Loucy (cell line): ENCODE measurements around the gene ASPG.

ENCODE experiments used
- H2AFZ ChIP-seq: fragments of 200-600 bp; sonication (generic); 2 replicates; pipeline ENCODE4 v1.6.0; 2016; ENCODE audit warnings: antibody characterized with exemption, mild to moderate bottlenecking, low read length, moderate library complexity
- H3F3A ChIP-seq: fragments of 200-600 bp; 2 replicates; pipeline ENCODE4 v1.6.0; 2016; ENCODE audit warnings: antibody characterized with exemption, low read depth, mild to moderate bottlenecking
- H3K27me3 ChIP-seq: fragments of 200-600 bp; sonication (generic); 2 replicates; pipeline ENCODE4 v1.6.1; 2014; ENCODE audit warnings: low read length, mild to moderate bottlenecking; ENCODE audit not compliant: insufficient read depth, poor library complexity, severe bottlenecking
- H3K36me3 ChIP-seq: fragments of 200-600 bp; sonication (generic); 2 replicates; pipeline ENCODE4 v1.6.1; 2016; ENCODE audit warnings: low read length; ENCODE audit not compliant: insufficient read depth
- H3K4me1 ChIP-seq: fragments of 200-600 bp; sonication (generic); 2 replicates; pipeline ENCODE4 v1.5.1; 2014; ENCODE audit warnings: low read length, mild to moderate bottlenecking; ENCODE audit not compliant: insufficient read depth, poor library complexity, severe bottlenecking
- H3K4me2 ChIP-seq: fragments of 200-600 bp; sonication (generic); 2 replicates; pipeline ENCODE4 v1.6.0; 2014; ENCODE audit warnings: antibody characterized with exemption, low read length, low read depth, mild to moderate bottlenecking; ENCODE audit not compliant: poor library complexity, severe bottlenecking
- H3K4me3 ChIP-seq: fragments of 200-600 bp; sonication (generic); 2 replicates; pipeline ENCODE4 v1.5.1; 2014; ENCODE audit warnings: low read length, mild to moderate bottlenecking, mixed read lengths; ENCODE audit not compliant: poor library complexity, severe bottlenecking
- H3K79me2 ChIP-seq: fragments of 200-600 bp; sonication (generic); 2 replicates; pipeline ENCODE4 v1.6.1; 2014; ENCODE audit warnings: low read length; ENCODE audit not compliant: insufficient read depth
- H3K9ac ChIP-seq: fragments of 200-600 bp; sonication (generic); 2 replicates; pipeline ENCODE4 v1.6.0; 2014; ENCODE audit warnings: mild to moderate bottlenecking, low read depth, low read length, moderate library complexity; ENCODE audit not compliant: poor library complexity, severe bottlenecking
- H3K9me2 ChIP-seq: fragments of 200-600 bp; sonication (generic); replicated peaks from 2 replicates; pipeline ENCODE4 v1.6.1; 2016; ENCODE audit warnings: low read depth, low read length, mixed read lengths
- H3K9me3 ChIP-seq: fragments of 200-600 bp; sonication (generic); 2 replicates; pipeline ENCODE4 v1.6.1; 2014; ENCODE audit warnings: mild to moderate bottlenecking, antibody characterized with exemption, low read length, low read depth; ENCODE audit not compliant: insufficient read depth
- H4K20me1 ChIP-seq: fragments of 200-600 bp; sonication (generic); 2 replicates; pipeline ENCODE4 v1.6.0; 2014; ENCODE audit warnings: antibody characterized with exemption, low read length, mild to moderate bottlenecking; ENCODE audit not compliant: insufficient read depth, poor library complexity, severe bottlenecking
- EZH2phosphoT487 ChIP-seq: fragments of 200-600 bp; IDR thresholded peaks from 2 replicates; pipeline ENCODE4 v1.6.1; 2018; ENCODE audit warnings: antibody characterized with exemption, mild to moderate bottlenecking, moderate library complexity, borderline replicate concordance
- TF ChIP-seq, protein P1 (sequence below): fragments of 200-600 bp; sonication (generic); conservative IDR thresholded peaks from 2 replicates; pipeline ENCODE4 v1.5.1; 2014; ENCODE audit warnings: mild to moderate bottlenecking, antibody characterized with exemption, low read length

Gene ASPG

DNA sequence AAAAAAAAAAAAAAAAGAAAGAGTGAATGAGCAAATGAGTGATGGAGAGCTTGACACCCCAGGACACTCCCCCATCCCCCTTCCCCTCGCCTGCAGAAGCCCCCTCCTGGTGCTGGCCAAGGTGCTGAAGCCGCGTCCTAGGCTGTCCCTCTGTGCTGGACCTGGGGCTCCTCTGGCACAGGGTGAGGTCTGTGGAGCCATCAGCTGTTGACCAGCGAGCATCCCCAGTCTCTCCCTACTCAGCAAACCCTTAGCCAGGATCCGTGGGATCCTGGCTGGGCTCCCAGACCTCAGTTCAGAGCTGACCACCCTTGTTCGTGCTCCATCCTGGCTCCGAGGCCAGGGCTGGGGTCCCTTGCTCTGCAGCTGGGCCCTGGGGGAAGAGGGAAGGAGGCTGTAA lies 47.5 kb downstream of the ASPG start:
- Histone ChIP-seq H3K4me3 (no peak overlapping the region), H3K9ac (no peak overlapping the region), H4K20me1 (no peaks in the 10 kb centered on the region), H3K36me3 (no peaks in the 10 kb centered on the region), H3F3A (no peaks in the 10 kb centered on the region), H3K79me2 (no peaks in the 10 kb centered on the region), H3K27me3 (no peaks in the 10 kb centered on the region), H2AFZ (no peak overlapping the region), H3K9me3 (no peaks in the 10 kb centered on the region), H3K4me1 (no peaks in the 10 kb centered on the region), H3K9me2 (no peaks in the 10 kb centered on the region), H3K4me2 (no peak overlapping the region)
- TF ChIP-seq, protein P1, sequence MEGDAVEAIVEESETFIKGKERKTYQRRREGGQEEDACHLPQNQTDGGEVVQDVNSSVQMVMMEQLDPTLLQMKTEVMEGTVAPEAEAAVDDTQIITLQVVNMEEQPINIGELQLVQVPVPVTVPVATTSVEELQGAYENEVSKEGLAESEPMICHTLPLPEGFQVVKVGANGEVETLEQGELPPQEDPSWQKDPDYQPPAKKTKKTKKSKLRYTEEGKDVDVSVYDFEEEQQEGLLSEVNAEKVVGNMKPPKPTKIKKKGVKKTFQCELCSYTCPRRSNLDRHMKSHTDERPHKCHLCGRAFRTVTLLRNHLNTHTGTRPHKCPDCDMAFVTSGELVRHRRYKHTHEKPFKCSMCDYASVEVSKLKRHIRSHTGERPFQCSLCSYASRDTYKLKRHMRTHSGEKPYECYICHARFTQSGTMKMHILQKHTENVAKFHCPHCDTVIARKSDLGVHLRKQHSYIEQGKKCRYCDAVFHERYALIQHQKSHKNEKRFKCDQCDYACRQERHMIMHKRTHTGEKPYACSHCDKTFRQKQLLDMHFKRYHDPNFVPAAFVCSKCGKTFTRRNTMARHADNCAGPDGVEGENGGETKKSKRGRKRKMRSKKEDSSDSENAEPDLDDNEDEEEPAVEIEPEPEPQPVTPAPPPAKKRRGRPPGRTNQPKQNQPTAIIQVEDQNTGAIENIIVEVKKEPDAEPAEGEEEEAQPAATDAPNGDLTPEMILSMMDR, result no peak
- no peak for TF ChIP-seq EZH2phosphoT487

DNA sequence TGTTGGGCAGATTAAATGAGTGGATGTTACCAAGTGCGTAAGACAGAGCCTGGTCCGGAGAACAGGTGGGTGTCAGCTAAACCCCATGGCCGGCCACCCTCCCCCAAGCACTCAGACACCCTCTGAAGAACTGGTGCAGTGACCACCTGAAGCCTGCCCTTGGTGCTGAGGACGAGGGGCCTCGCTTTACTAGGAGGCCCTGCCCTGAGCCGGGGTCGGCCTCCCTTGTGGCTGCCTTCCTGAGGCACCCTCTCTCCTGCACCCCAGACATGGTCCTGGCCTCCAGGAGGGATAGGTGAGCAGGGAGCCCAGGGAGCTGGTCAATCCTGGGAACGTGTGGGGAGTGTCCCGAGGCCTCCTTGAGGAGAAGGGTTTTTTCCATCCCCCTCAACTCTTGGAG lies 48.0 kb downstream of the ASPG start:
- no peaks in the 10 kb centered on the region for H3K27me3 ChIP-seq
- H3K4me3 ChIP-seq, result no peak overlapping the region
- H4K20me1 ChIP-seq, result no peaks in the 10 kb centered on the region
- TF ChIP-seq, protein P1, result no peak
- TF ChIP-seq EZH2phosphoT487, result no peak
- no peak overlapping the region for H3K4me2 ChIP-seq
- H3K4me1 ChIP-seq, result no peaks in the 10 kb centered on the region
- H3K36me3 ChIP-seq, result no peaks in the 10 kb centered on the region
- H2AFZ ChIP-seq, result no peak overlapping the region
- no peak overlapping the region for H3K9ac ChIP-seq
- H3K79me2 ChIP-seq, result no peaks in the 10 kb centered on the region
- no peaks in the 10 kb centered on the region for H3K9me3 ChIP-seq
- no peaks in the 10 kb centered on the region for H3F3A ChIP-seq
- H3K9me2 ChIP-seq, result no peaks in the 10 kb centered on the region

DNA sequence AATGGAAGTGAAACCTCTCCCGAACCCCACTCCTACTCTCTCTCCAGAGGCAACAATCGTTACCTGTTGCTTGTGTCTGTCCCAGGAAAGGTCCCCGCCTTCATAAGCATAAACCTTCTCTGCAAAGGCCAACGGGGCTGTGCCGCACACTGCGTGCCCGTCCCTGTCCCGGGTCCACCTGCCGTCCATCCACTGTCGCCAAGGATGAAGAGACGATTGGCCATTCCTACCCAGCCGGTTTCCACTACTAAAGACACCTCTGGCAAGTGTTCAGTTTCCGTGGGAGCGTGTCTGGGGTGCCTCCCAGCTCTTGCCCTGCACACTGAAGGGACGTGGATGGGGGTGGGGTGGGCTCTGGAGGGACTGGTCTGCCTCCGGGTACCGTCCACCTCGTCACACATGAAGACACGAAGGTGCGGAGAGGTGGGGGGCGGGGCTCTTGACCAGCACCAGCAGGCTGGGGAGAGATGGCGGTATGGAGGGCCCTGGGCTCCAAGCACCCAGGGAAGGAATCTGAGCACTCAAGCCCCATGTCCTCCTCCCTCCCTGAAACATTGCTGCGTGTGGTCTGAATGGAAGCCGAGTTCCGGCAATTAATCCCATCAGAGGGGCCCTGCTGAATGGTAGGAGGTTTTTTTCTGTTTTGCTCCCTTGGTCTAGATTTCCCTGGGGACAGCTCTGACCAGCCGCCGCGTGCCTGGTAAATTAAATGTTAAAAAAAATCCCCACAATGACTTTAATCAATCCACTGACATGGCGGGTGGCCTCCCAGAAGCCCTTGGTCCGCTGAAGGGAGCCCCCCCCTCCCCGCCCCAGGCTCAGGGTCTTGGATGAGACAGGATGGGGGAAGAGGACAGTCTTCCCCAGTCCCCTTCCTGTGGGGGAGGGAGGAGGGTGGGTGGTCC lies 48.8 kb downstream of the ASPG start:
- Histone ChIP-seq H3K4me2 (no peak overlapping the region), H3K4me3 (no peak overlapping the region), H3K9me2 (no peaks in the 10 kb centered on the region), H3K36me3 (no peaks in the 10 kb centered on the region), H3F3A (no peaks in the 10 kb centered on the region), H3K9ac (no peak overlapping the region), H3K4me1 (no peaks in the 10 kb centered on the region), H3K79me2 (no peaks in the 10 kb centered on the region), H4K20me1 (no peaks in the 10 kb centered on the region), H2AFZ (no peak overlapping the region), H3K9me3 (no peaks in the 10 kb centered on the region), H3K27me3 (no peaks in the 10 kb centered on the region)
- no peak for TF ChIP-seq EZH2phosphoT487
- TF ChIP-seq, protein P1, result no peak
